Activated B cell treated with CpG ODN at 0.5 μM for 24 hours (primary cell): Measurements from ENCODE around the gene SEMA6A. TPM values are rescaled to one million over a fixed set of nuclear protein-coding genes. Genes with fewer than 3 reads are reported as not detected.

Source experiments
- ATAC-seq: fragments of 200-7000 bp; cut with Tn5 transposase; one replicate; pipeline ENCODE4 v1.10.0; 2021; ENCODE audit warnings: low read depth, mild to moderate bottlenecking, moderate library complexity
- CTCF ChIA-PET: fragments of 350-600 bp; sonication (Branson Sonifier 250); formaldehyde crosslinking; loops from one replicate; lab custom pipeline; 2021; ENCODE audit warnings: antibody characterized with exemption; lab: Charles Lee
- POLR2A ChIA-PET: fragments of 350-600 bp; sonication (Branson Sonifier 250); formaldehyde crosslinking; loops from one replicate; lab custom pipeline; 2021; ENCODE audit warnings: antibody characterized with exemption; lab: Charles Lee
- DNase-seq: peaks from one replicate; pipeline ENCODE4 v3.0.0; 2022
- H3K27ac Mint-ChIP-seq: one replicate; pipeline ENCODE4 v1.8.0; 2020; ENCODE audit warnings: mixed read lengths
- H3K27me3 Mint-ChIP-seq: one replicate; pipeline ENCODE4 v1.8.0; 2021; ENCODE audit warnings: mixed read lengths
- H3K36me3 Mint-ChIP-seq: one replicate; pipeline ENCODE4 v1.8.0; 2021; ENCODE audit warnings: low read depth, mixed read lengths
- H3K4me1 Mint-ChIP-seq: one replicate; pipeline ENCODE4 v1.8.0; 2021; ENCODE audit warnings: mixed read lengths
- H3K4me3 Mint-ChIP-seq: one replicate; pipeline ENCODE4 v1.8.0; 2020; ENCODE audit warnings: mild to moderate bottlenecking, mixed read lengths
- H3K9me3 Mint-ChIP-seq: one replicate; pipeline ENCODE4 v1.8.0; 2020; ENCODE audit warnings: mixed read lengths
- CTCF ChIP-seq: fragments of 200-600 bp; IDR thresholded peaks from one replicate; pipeline ENCODE4 v1.8.0; 2022; ENCODE audit warnings: antibody characterized with exemption, mild to moderate bottlenecking
- intact Hi-C: fragments of 100-400 bp; cut with micrococcal nuclease; formaldehyde crosslinking; loops from one replicate; pipeline ENCODE4 v1.15.1; 2024
- total RNA-seq: library from RNA; stranded (reverse); gene quantifications from 2 replicates; pipeline ENCODE4 v1.2.3, GENCODE V29; 2022

SEMA6A gene
- total RNA-seq, 1 donor from 2014 or later, result 0.20 TPM

GRCh38 chr5:116394186-116394867 is 180.3 kb downstream of the SEMA6A start:
- no peak for TF ChIP-seq CTCF
- ChIA-PET CTCF (no interaction called here), POLR2A (no interaction called here)
- Mint-ChIP-seq H3K4me3 (no peak overlapping the region), H3K9me3 (peaks cover 2% of the 10 kb centered on the region), H3K36me3 (peaks cover 6% of the 10 kb centered on the region), H3K27me3 (no peaks in the 10 kb centered on the region), H3K27ac (no peak overlapping the region), H3K4me1 (no peaks in the 10 kb centered on the region)
- intact Hi-C loops, result no loop called here
- ATAC-seq (no peak), DNase-seq (no peak)
